GM18858 (cell line): ENCODE measurements around the gene ZNF32.

ENCODE experiments used
- ATAC-seq: cut with Tn5 transposase; IDR thresholded peaks from one replicate; pipeline ENCODE4 v1.9.1; 2021; ENCODE audit not compliant: unreplicated experiment

The ZNF32 gene, protein sequence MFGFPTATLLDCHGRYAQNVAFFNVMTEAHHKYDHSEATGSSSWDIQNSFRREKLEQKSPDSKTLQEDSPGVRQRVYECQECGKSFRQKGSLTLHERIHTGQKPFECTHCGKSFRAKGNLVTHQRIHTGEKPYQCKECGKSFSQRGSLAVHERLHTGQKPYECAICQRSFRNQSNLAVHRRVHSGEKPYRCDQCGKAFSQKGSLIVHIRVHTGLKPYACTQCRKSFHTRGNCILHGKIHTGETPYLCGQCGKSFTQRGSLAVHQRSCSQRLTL

DNA sequence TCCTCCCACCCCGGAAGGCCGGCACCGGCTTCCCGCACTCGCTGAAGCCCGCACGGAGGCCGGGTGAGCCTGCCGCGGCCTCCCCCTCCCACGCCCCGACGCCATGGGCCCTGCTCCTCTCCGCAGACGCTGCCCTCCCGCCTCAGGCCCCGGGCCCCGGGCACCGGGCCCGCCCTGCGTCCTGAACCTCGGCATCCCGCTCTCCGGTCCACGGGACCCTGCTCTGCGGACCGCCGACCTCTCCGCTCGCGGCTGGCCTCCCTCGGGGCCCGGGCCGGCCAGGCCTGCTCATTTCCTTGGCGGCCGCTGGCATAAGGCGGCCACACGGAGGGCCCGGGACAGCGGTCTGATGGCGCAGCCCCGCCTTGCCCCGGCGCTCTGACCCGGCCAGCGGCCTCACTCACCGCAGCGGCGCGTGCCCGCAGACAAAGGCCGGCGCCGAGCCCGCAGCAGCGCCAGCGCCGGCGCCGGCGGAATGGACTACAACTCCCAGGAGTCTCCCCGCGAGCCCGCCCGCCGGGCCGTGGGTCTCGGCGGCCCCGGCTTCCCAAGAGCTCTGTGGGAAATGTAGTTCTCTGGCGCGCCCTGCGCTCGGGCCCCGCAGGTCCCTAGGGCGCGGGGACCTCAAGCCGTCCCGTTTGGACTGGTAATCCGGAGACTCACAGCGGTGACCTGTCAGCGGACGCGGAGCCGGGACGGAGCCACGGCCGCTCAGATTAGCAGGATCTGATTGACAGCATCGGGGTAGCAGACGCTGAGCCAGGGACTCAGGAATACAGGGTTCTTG lies at the start of gene ZNF32:
Gene ZNF32 (minus strand): TSS at position 484 of the 787 bp plus-strand sequence. CDS start 2,748 bp downstream, outside the sequence.
- peak; percentile 98 for ATAC-seq

GRCh38 chr10:43698156-43698555 lies 49.5 kb upstream of the ZNF32 start:
- no peak for ATAC-seq

DNA sequence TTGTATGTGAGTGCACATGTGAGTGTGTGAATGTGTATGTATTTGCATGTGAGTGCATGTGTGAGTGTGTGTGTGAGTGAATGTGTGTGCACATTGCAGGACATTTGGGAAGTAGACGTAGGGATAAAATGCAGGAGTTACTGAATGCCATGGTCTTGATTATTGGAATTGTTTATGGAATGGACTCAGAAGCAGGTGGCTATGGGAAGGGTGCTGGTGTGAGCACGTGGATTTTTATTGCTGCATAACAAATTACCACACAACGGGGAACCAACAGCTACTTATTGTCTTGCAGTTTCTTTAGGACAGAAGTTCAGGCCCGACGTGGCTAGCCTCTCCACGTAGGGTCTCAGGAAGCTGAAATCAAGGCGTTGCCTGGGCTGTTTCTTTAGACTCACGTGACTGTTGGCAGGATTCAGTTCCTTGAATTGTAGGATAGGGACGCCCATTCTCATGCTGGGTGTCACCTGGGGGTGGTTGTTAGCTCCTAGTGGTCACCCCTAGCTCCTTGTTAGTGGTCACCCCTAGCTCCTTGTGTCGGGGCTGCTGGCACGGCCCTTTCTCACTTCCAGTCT lies 48.3 kb upstream of the ZNF32 start:
- no peak for ATAC-seq

DNA sequence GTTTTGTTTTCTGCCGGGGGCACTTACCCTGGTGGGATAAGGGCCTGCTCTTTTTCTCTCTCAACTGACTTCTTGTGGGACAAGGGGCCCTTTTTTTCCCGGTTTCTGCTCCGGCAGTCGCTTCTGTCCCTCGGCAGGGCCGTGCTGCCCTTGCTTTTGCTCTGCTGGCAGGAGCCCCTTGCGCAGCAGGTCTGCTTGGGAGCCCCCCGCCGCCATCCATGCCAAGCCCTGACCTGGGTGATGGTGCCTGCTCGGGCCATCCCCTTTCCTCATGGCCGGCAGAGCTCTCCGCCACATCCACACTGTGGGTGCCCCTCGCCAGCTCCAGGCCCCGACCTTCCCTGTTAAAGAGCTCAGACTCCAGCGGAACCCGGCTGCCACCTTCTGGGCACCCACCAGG lies 47.0 kb upstream of the ZNF32 start:
- ATAC-seq, result no peak

GRCh38 chr10:43695321-43695720 lies 46.6 kb upstream of the ZNF32 start:
- no peak for ATAC-seq

DNA sequence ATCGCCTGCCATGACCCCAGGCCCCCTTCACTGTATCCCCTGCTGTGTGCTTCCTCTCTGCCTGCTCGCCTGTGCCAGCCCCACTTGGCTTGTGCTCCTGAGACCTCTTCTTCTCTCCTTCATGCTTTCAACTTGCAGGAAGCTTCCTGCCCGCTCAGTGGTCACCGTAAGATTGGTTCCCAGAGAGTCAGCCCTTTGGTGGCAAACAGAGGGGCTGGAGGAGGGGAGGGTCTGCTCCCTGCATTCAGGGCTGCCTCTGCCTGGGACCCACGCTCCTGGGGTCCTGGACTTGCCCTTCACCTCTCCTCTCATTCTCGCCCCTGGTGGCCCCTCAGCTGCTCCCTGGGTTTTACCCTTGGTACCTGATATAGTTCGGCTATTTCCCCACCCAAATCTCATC lies 45.8 kb upstream of the ZNF32 start:
- no peak for ATAC-seq

GRCh38 chr10:43693602-43694001 lies 44.9 kb upstream of the ZNF32 start:
- no peak for ATAC-seq

GRCh38 chr10:43692051-43692825 lies 43.6 kb upstream of the ZNF32 start:
- no peak for ATAC-seq

DNA sequence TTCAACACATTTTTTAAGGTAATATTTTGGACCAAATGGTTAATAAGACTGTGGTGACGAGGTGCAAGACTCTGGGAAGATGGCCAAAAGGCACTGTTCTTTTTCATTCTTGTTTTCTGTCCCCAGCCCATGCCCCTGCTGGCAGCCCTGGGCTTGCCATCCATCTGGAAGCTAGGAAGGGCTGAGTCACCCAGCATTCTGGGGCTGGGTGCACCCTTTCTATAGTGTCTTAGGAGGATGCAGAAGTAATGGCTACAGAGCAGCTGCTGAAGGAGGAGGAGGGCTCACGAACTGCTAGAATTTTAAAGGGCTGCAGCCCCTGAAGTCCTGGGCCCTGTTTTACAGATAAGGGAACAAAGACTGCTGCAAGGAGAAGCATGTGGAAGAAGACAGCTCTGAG lies 42.8 kb upstream of the ZNF32 start:
- no peak for ATAC-seq

- ATAC-seq, result peak; percentile 97
These were observed 41.5 kb upstream of the ZNF32 start for GRCh38 chr10:43689955-43690771.

DNA sequence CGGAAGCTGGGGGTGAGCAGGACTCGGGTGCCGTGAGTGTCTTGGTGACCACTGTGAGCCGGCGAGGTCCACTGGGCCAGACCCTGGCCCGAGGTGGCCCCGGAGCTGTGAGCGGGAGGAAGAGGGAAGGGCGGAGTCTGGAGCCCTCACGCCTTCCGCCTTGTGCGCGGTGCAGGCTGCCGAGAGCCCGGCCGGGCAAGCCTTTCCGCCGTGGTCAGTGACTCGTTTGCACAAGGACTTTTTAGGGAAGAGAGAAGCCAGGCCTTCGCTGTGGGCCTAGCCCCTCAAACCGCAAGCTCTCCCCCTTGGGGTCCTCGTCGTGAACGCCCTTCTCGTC lies 40.9 kb upstream of the ZNF32 start:
- no peak for ATAC-seq

DNA sequence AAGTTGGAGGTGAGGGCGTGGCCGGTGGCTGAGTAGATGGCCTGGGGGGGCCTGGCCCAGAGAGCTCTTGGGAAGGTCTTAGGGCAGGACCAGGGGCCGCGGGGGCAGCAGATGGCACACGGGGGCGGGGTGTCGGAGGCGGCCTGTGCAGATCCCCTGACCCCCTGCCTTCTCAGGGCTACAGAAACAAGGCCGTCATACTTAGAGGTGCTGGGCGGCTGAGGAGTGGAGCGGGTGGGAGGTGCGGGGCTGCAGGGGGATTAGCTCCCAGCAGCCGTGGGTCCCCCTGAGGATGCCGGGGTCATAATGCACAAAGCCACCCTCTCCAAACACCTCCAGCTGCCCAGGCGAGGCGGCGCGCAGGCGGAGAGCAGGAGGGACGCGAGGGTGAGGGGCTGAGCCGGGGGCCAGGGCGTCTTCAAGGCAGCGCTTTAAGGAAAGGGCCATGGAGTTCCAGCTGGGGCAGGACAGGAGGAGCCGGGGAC lies 40.4 kb upstream of the ZNF32 start:
- no peak for ATAC-seq

DNA sequence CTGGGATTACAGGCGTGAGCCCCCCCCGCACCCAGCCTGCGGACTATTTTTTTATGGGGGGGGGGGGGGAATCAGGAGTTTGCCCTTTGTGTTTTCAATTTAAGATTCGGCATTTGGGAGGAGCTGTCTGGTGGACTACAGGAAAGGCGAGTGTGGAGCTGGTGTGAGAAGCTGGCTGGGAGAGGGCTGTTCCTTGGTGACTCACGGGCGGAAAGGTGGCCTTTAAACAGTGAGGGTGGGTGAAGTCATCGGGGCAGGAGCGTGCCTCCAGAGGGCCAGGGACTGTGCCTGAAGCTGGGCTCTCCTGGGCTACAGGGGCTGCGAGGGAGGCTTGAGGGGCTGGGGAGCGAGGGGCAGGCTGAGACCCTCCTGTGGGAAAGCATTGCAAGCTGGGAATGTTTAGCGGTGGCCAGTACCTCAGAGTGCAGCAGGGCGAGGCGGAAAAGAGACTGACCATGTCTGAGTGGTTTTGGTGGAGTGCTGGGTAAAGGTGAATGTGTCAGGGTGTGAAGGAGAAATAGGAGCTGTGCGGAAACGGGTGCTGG lies 39.7 kb upstream of the ZNF32 start:
- ATAC-seq, result no peak

DNA sequence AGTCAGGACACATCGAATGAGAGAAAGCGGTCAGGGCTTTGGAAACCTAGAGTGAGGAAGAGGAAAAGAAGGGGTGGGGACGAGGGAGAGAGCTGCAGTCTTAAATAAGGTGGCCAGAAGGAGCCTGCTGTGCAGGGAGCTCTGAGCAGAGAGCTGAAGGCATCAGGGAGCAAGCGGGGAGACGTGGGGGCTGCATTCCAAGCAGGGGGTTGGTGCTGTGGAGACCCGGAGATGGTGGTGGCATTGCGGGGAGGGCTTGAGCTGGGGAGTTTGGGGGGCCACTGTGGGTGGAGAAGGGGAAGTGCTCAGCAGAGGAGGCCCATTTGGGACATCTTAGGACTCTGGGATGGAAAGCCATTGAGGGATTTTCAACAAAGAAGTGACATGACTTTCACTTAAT lies 38.7 kb upstream of the ZNF32 start:
- no peak for ATAC-seq

DNA sequence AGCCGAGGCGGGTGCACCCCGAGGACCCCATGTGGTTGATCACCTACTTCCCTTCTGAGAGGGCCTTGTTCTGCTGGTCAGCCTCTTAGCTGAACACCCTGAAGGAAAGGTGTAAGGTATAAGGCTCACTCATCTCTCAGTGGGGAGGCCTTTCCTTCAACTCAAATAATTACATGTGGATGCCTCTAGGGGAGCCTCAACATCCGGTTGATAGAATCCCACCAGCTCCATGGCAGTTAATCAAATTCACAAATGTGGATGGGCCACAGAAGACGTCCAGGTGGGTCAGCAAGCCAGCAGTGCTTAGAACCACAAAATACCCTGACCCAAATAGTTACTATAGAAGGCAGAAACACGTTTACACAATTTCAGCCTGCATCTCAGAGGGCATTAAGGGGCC lies 37.7 kb upstream of the ZNF32 start:
- ATAC-seq, result no peak

DNA sequence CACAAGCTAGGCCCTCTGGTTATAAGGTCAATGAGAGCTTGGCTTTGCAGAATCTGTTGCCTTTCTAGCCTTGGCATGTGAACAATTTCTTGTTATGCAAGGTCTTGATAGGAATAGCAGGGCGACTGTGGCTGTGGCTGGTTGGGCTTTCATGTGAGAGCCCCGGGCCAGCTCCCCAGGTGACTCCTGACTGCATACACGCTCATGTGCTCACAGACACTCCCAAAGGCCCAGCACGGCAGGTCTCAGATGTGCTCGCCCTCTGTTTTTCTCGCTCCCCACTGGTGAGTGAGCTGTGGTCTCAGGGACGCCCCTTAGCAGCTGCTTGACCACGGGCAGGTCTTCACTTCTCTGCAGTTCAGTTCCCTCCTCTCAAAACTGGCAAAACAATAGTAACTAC lies 37.1 kb upstream of the ZNF32 start:
- ATAC-seq, result no peak

DNA sequence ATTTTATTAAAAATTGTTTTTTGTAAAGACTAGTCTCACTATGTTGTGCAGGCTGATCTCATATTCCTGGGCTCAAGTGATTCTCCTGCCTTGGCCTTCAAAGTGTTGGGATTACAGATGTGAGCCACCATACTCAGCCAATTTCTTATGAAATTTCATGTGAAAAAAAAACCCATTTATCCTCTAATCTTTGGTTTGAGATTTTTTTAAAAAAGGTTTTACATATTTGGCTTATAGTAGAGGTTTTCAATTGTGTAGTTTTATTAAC lies 35.5 kb upstream of the ZNF32 start:
- ATAC-seq, result no peak

- ATAC-seq, result no peak
These were observed 35.0 kb upstream of the ZNF32 start for GRCh38 chr10:43683451-43684291.

GRCh38 chr10:43682956-43683355 lies 34.3 kb upstream of the ZNF32 start:
- ATAC-seq, result no peak

DNA sequence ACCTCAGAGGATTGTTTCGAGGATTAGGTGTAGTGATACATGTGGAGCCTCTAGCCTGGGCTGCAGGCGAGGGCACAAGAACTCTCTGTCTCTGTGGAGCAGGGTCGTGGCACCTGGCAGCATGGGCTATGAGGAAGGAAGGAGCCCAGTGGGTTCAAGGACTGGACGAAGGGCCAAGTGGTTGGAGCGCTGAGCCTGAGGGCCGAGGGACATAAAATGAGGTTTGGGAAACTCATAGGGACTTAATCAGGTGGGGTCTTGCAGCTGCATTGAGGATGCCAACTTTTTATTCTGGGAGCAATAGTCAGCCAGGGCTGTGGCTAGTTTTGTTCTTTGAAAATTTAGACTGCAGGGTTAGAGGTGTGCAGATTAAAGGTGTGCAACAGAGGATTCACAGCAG lies 33.0 kb upstream of the ZNF32 start:
- ATAC-seq, result no peak
